GM10847 (cell line): ENCODE data around the gene RNF224.

Source experiments
- POLR2A ChIP-seq: IDR thresholded peaks from 2 replicates; pipeline ENCODE4 v1.6.1; 2011; ENCODE audit not compliant: insufficient read length; ENCODE audit errors: extremely low read depth

Gene RNF224

DNA sequence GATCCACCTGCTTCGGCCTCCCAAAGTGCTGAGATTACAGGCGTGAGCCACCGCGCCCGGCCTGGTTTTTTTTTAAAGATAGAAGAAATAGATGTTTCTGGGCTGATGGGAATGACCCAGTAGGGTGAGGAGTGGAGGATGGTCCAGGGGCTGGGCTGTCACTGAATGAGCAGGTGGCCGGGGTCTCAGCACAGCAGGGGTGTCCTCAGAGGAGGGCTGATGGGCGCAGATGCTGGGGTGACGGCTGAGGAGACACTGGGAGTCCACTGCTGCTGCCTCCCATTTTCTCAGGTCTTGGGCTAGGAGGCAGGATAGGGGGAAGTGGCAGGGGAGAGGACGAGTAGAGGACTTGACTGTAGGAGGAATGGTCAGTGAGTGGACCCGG, 47.9 kb downstream of the RNF224 start:
- no peak for TF ChIP-seq POLR2A

GRCh38 chr9:137275588-137276472, 48.5 kb downstream of the RNF224 start:
- TF ChIP-seq POLR2A = no peak

GRCh38 chr9:137276473-137277328, 49.4 kb downstream of the RNF224 start:
- no peak for TF ChIP-seq POLR2A

GRCh38 chr9:137277329-137278041, 50.2 kb downstream of the RNF224 start, which contains the start of gene TOR4A:
Gene TOR4A (plus strand): TSS chr9:137277726. CDS start chr9:137278690, 964 bp downstream.
- peak; percentile 43 for TF ChIP-seq POLR2A

DNA sequence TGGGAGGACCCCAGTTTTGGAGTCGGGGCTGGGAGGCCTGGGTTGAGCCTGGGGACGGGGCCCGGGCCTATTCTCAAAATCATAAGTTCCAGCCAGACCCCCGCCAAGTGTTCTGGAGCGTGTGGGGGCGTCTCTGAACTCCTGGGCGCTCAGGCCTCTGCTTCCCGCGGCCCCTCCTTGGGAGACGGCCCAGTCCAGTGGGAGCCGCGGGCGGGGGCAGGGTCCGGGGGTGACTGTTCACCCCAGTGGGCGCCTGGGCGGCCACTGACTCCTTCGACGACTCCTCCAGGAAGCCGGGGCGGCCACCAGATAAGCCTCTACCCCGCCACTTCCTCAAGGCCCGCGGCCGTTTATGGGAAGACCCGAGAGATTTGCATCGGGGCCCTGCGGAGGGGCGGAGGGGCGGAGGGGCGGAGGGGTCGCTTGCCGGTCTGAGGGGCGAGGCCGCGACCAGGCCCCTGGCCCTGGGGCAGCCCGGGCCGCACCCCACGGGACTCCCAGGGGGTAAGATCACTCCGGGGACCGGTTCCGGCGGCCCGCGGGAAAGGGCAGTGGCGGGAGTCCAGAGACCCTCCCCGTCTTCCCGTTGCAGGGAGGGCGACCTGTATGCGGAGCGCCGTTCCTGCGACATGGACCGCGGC, 50.9 kb downstream of the RNF224 start:
- TF ChIP-seq POLR2A = no peak
